Measurements from ENCODE around the gene THBS3. TPM values are rescaled to one million over a fixed set of nuclear protein-coding genes. Genes with fewer than 3 reads are reported as not detected.
"Not testable (repeated sequence)": the region's sequence is repeated elsewhere in the genome, so short reads cannot be mapped to it uniquely, and the experiment has no call there.

THBS3 gene
- total RNA-seq, 1 experiment from 2014 or later: 35.9 TPM

DNA sequence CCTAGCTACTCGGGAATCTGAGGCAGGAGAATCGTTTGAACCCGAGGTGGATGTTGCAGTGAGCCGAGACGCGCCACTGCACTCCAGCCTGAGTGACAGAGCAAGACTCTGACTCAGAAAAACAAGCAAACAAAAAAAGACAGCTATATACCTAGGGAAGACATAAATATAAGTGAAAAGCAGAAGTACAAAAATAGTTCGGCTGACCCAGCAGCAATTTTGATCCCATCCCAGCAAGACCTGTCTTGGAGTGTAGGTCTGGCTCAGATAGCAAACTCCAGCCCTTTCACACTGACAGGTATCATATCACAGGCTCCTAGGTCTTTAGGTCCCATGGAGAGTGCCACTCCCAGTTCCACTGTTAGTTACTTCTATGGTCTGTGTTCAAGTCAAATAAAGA, 15.3 kb upstream of the THBS3 start:
- peaks cover 30% of the 10 kb centered on the region for H3K4me1 ChIP-seq (ENCODE audit: control insufficient read depth, insufficient read depth, low read length)
- H3K9me3 ChIP-seq (ENCODE audit: control insufficient read depth, insufficient read depth, low read depth, low read length): no peaks in the 10 kb centered on the region
- DNase-seq (ENCODE audit: low read depth, low spot score) (no peak), ATAC-seq (no peak)
- no peak for TF ChIP-seq TCF7L2 (IDR thresholded peaks at IDR 0.05; ENCODE audit: low read depth, low read length)
- no peak for TF ChIP-seq SIN3A (IDR thresholded peaks at IDR 0.05; ENCODE audit: borderline replicate concordance, insufficient read depth, low read depth, low read length)
- TF ChIP-seq, protein P1, sequence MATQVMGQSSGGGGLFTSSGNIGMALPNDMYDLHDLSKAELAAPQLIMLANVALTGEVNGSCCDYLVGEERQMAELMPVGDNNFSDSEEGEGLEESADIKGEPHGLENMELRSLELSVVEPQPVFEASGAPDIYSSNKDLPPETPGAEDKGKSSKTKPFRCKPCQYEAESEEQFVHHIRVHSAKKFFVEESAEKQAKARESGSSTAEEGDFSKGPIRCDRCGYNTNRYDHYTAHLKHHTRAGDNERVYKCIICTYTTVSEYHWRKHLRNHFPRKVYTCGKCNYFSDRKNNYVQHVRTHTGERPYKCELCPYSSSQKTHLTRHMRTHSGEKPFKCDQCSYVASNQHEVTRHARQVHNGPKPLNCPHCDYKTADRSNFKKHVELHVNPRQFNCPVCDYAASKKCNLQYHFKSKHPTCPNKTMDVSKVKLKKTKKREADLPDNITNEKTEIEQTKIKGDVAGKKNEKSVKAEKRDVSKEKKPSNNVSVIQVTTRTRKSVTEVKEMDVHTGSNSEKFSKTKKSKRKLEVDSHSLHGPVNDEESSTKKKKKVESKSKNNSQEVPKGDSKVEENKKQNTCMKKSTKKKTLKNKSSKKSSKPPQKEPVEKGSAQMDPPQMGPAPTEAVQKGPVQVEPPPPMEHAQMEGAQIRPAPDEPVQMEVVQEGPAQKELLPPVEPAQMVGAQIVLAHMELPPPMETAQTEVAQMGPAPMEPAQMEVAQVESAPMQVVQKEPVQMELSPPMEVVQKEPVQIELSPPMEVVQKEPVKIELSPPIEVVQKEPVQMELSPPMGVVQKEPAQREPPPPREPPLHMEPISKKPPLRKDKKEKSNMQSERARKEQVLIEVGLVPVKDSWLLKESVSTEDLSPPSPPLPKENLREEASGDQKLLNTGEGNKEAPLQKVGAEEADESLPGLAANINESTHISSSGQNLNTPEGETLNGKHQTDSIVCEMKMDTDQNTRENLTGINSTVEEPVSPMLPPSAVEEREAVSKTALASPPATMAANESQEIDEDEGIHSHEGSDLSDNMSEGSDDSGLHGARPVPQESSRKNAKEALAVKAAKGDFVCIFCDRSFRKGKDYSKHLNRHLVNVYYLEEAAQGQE (IDR thresholded peaks at IDR 0.05; ENCODE audit: insufficient read depth in 1 of 2, low read depth in 2 of 2, low read length in 1 of 2): no peak
- no peak for TF ChIP-seq POLR2AphosphoS5 (IDR thresholded peaks at IDR 0.05; ENCODE audit: low read depth, low read length)
- TF ChIP-seq, protein P2, sequence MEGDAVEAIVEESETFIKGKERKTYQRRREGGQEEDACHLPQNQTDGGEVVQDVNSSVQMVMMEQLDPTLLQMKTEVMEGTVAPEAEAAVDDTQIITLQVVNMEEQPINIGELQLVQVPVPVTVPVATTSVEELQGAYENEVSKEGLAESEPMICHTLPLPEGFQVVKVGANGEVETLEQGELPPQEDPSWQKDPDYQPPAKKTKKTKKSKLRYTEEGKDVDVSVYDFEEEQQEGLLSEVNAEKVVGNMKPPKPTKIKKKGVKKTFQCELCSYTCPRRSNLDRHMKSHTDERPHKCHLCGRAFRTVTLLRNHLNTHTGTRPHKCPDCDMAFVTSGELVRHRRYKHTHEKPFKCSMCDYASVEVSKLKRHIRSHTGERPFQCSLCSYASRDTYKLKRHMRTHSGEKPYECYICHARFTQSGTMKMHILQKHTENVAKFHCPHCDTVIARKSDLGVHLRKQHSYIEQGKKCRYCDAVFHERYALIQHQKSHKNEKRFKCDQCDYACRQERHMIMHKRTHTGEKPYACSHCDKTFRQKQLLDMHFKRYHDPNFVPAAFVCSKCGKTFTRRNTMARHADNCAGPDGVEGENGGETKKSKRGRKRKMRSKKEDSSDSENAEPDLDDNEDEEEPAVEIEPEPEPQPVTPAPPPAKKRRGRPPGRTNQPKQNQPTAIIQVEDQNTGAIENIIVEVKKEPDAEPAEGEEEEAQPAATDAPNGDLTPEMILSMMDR (IDR thresholded peaks at IDR 0.05): no peak
- no peaks in the 10 kb centered on the region for H3K27me3 ChIP-seq (ENCODE audit: control insufficient read depth, insufficient read depth, low read length)
- in situ Hi-C loops (cut with HindIII; ENCODE audit: low pct_unique_long_range_greater_than_20kb, low sequenced_read_pairs): no loop called here
- no peak overlapping the region for H3K4me3 ChIP-seq (ENCODE audit: low read depth in 2 of 2, low read length in 2 of 2)
- intact Hi-C loops (cut with micrococcal nuclease; ENCODE audit: unreplicated experiment): no loop called here
- H3K36me3 ChIP-seq (ENCODE audit: control insufficient read depth, insufficient read depth, low read length): no peaks in the 10 kb centered on the region
- BruUV-seq (replicated peaks): no TSS peak
- POLR2A ChIA-PET: interaction anchor here (1.2 kb wide), 1 partner anchor 14 kb away, joined by 5 read pairs; no protein-coding TSS in a partner anchor
- CTCF ChIA-PET: no interaction called here
- H3K27ac ChIP-seq (ENCODE audit: low read length): no peak overlapping the region

DNA sequence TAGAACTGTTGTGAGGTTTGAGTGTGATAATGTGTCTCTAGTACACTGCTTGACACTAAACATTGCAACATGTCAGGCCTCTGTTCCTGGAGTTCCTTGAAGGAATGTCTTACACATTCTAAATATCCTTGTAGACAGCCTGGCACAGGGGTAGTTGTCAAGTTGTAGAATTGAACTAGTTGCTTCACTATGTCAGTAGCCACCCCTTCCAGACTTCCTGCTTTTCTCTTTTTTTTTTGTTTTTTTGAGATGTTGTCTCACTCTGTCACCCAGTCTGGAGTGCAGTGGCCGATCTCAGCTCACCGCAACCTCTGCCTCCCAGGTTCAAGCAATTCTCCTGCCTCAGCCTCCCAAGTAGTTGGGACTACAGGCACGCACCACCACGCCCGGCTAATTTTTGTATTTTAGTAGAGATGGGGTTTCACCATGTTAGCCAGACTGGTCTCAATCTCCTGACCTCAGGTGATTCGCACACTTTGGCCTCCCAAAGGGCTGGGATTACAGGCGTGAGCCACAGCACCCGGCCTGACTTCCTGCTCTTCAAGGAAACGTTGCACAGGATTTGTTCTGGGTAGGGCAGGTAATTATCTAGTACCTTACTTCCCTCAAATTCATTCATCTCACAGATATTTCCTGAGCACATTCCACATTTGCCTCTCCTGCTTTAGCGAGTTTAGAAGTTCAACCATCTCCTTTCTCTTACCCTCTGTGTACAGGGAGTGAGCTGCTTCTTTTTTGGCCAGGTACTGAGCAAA, 12.7 kb upstream of the THBS3 start:
- intact Hi-C loops (cut with micrococcal nuclease; ENCODE audit: unreplicated experiment); in situ Hi-C loops (cut with HindIII; ENCODE audit: low pct_unique_long_range_greater_than_20kb, low sequenced_read_pairs); BruUV-seq (replicated peaks); ATAC-seq; H3K9me3 ChIP-seq (ENCODE audit: control insufficient read depth, insufficient read depth, low read depth, low read length); DNase-seq (ENCODE audit: low read depth, low spot score); H3K36me3 ChIP-seq (ENCODE audit: control insufficient read depth, insufficient read depth, low read length); H3K4me3 ChIP-seq (ENCODE audit: low read depth in 2 of 2, low read length in 2 of 2); POLR2A ChIA-PET; H3K27me3 ChIP-seq (ENCODE audit: control insufficient read depth, insufficient read depth, low read length): not testable (repeated sequence)
- CTCF ChIA-PET: interaction anchor here (0.6 kb wide), 1 partner anchor 31 kb away, joined by 3 read pairs; no protein-coding TSS in a partner anchor
- peaks cover 15% of the 10 kb centered on the region for H3K4me1 ChIP-seq (ENCODE audit: control insufficient read depth, insufficient read depth, low read length)
- H3K27ac ChIP-seq (ENCODE audit: low read length): peak overlapping the region; percentile 2; the same call in 1 of the 2 replicates

DNA sequence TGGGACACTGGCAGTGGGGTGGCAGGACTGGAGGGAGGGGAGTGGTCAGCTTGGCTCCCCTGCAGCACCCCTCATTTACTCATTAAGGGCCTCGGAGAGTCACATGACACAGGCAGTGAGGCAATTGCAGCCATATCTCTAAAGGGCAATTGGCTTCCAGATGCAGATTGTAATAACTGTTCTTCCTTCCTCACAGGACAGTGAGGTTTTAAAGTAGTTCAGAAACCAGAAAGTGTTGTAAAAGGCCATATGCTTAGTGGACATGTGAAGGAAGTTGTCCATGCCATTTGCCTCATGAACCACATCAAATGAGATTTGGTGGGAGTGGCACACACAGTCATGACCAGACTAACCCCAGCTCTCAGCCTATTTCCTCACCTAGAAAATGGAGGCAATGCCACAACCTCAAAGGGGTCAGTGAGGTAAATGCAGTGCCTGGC, 11.9 kb upstream of the THBS3 start:
- POLR2A ChIA-PET: no interaction called here

More for the DNA sequence above, 11.9 kb upstream of the THBS3 start:
- in situ Hi-C loops (cut with HindIII; ENCODE audit: low pct_unique_long_range_greater_than_20kb, low sequenced_read_pairs) (no loop called here), intact Hi-C loops (cut with micrococcal nuclease; ENCODE audit: unreplicated experiment) (no loop called here)
- no peak for TF ChIP-seq POLR2AphosphoS5 (IDR thresholded peaks at IDR 0.05; ENCODE audit: low read depth, low read length)
- TF ChIP-seq, protein P1 (IDR thresholded peaks at IDR 0.05; ENCODE audit: insufficient read depth in 1 of 2, low read depth in 2 of 2, low read length in 1 of 2): no peak
- no peak for TF ChIP-seq TCF7L2 (IDR thresholded peaks at IDR 0.05; ENCODE audit: low read depth, low read length)
- TF ChIP-seq SIN3A (IDR thresholded peaks at IDR 0.05; ENCODE audit: borderline replicate concordance, insufficient read depth, low read depth, low read length): no peak
- TF ChIP-seq, protein P2 (IDR thresholded peaks at IDR 0.05): no peak
- ATAC-seq (no peak), DNase-seq (ENCODE audit: low read depth, low spot score) (no peak)
- no peak overlapping the region for H3K4me3 ChIP-seq (ENCODE audit: low read depth in 2 of 2, low read length in 2 of 2)
- H3K27ac ChIP-seq (ENCODE audit: low read length): peak overlapping the region; percentile 2; the same call in 1 of the 2 replicates
- H3K9me3 ChIP-seq (ENCODE audit: control insufficient read depth, insufficient read depth, low read depth, low read length): no peaks in the 10 kb centered on the region
- no peaks in the 10 kb centered on the region for H3K36me3 ChIP-seq (ENCODE audit: control insufficient read depth, insufficient read depth, low read length)
- CTCF ChIA-PET: no interaction called here
- no peaks in the 10 kb centered on the region for H3K27me3 ChIP-seq (ENCODE audit: control insufficient read depth, insufficient read depth, low read length)
- H3K4me1 ChIP-seq (ENCODE audit: control insufficient read depth, insufficient read depth, low read length): peaks cover 9% of the 10 kb centered on the region
- BruUV-seq (replicated peaks): no TSS peak
